Effector memory CD4-positive, alpha-beta T cell (primary cell): Measurements from ENCODE around the gene PIF1.

ENCODE experiments used
- DNase-seq, 3 donors: peaks; one replicate each; pipeline ENCODE4 v3.0.0-alpha.2; 2020
- H3K27ac ChIP-seq: 2 replicates; pipeline ENCODE4 v1.7.0; 2013; ENCODE audit warnings: mild to moderate bottlenecking, low read length, moderate library complexity; ENCODE audit not compliant: insufficient read depth, poor library complexity, severe bottlenecking
- H3K27me3 ChIP-seq: replicated peaks from 2 replicates; pipeline ENCODE4 v1.7.0; 2013; ENCODE audit warnings: mild to moderate bottlenecking, low read length; ENCODE audit not compliant: insufficient read depth, control insufficient read depth, poor library complexity, severe bottlenecking
- H3K36me3 ChIP-seq: 2 replicates; pipeline ENCODE4 v1.7.0; 2013; ENCODE audit warnings: mild to moderate bottlenecking, low read length, moderate library complexity; ENCODE audit not compliant: control insufficient read depth, insufficient read depth
- H3K4me1 ChIP-seq: 2 replicates; pipeline ENCODE4 v1.7.0; 2013; ENCODE audit warnings: low read length, mild to moderate bottlenecking; ENCODE audit not compliant: control insufficient read depth, insufficient read depth, poor library complexity, severe bottlenecking
- H3K4me3 ChIP-seq: 2 replicates; pipeline ENCODE4 v1.7.0; 2013; ENCODE audit warnings: low read length, low read depth, mild to moderate bottlenecking; ENCODE audit not compliant: insufficient read depth, poor library complexity, severe bottlenecking
- H3K9me3 ChIP-seq: 2 replicates; pipeline ENCODE4 v1.7.0; 2013; ENCODE audit warnings: mild to moderate bottlenecking, low read length, moderate library complexity; ENCODE audit not compliant: control insufficient read depth

Gene PIF1

DNA sequence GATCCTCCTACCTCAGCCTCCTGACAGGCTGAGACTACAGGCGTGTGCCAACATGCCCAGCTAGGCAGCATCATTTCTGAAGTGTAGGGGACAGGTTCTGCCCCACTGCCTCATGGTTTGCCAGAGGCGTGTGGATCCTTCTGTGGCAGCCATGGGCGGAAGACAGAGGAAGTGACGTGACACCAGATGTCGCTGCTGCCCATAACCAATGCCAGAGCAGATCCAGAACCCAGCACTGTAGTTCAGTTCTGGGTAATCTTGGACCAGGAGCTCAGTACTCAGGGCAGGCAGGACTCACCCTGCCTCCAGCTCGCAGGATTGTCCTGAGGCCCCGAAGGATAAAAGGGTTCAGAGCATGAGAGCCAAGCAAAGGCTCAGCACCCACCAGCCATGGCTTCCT is 58.2 kb downstream of the PIF1 start:
- H3K4me3 ChIP-seq: no peak overlapping the region
- H3K36me3 ChIP-seq: no peaks in the 10 kb centered on the region
- H3K27ac ChIP-seq: no peak overlapping the region
- no peak for DNase-seq
- no peaks in the 10 kb centered on the region for H3K4me1 ChIP-seq
- no peaks in the 10 kb centered on the region for H3K9me3 ChIP-seq
- no peaks in the 10 kb centered on the region for H3K27me3 ChIP-seq

DNA sequence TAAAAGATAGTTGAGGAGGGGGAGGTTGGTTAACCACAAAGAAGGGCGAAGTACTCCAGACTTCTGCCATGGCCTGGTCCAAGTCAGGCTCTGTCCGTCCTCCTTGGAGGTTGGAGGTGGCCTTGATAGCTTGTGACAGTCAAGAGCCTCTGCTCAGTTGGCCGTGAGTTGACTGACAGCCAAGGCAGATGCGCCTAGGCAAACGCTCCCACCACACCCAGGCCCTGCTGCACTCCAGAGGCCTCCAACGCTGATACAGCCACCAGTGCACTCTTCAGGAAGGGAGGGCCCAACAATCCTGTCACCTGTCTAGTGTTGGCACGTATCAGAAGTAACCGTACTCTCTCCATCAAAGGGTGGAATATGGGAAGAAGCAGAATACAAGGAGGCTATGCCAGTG is 59.4 kb downstream of the PIF1 start:
- no peaks in the 10 kb centered on the region for H3K27me3 ChIP-seq
- no peak overlapping the region for H3K27ac ChIP-seq
- no peaks in the 10 kb centered on the region for H3K4me1 ChIP-seq
- no peak overlapping the region for H3K4me3 ChIP-seq
- no peak for DNase-seq
- H3K9me3 ChIP-seq: no peaks in the 10 kb centered on the region
- H3K36me3 ChIP-seq: no peaks in the 10 kb centered on the region
